Activated CD8-positive, alpha-beta T cell treated with anti-CD3 and anti-CD28 coated beads for 36 hours (primary cell): Measurements from ENCODE around the gene SSBP3. TPM values are rescaled to one million over a fixed set of nuclear protein-coding genes. Genes with fewer than 3 reads are reported as not detected.
A peak's percentile ranks its signal among the peaks of the same experiment; 100 is the strongest.

Source experiments
- ATAC-seq: fragments of 200-7000 bp; cut with Tn5 transposase; one replicate; pipeline ENCODE4 v1.10.0; 2021; ENCODE audit warnings: mild to moderate bottlenecking, moderate library complexity
- CTCF ChIA-PET: fragments of 350-600 bp; sonication (Branson Sonifier 250); formaldehyde crosslinking; loops from one replicate; lab custom pipeline; 2021; ENCODE audit warnings: antibody characterized with exemption; lab: Charles Lee
- POLR2A ChIA-PET: fragments of 350-600 bp; sonication (Branson Sonifier 250); formaldehyde crosslinking; loops from one replicate; lab custom pipeline; 2021; ENCODE audit warnings: antibody characterized with exemption; lab: Charles Lee
- DNase-seq: peaks from one replicate; pipeline ENCODE4 v3.0.0-alpha.2; 2020
- H3K27ac Mint-ChIP-seq: one replicate; pipeline ENCODE4 v1.8.0; 2021; ENCODE audit warnings: mild to moderate bottlenecking, mixed read lengths
- H3K27me3 Mint-ChIP-seq: one replicate; pipeline ENCODE4 v1.8.0; 2021; ENCODE audit warnings: mixed read lengths
- H3K36me3 Mint-ChIP-seq: one replicate; pipeline ENCODE4 v1.8.0; 2021; ENCODE audit warnings: low read depth, mixed read lengths
- H3K4me1 Mint-ChIP-seq: one replicate; pipeline ENCODE4 v1.8.0; 2021; ENCODE audit warnings: low read depth, mixed read lengths
- H3K4me3 Mint-ChIP-seq: one replicate; pipeline ENCODE4 v1.8.0; 2021; ENCODE audit warnings: mild to moderate bottlenecking, moderate library complexity, mixed read lengths
- H3K9me3 Mint-ChIP-seq: one replicate; pipeline ENCODE4 v1.8.0; 2021; ENCODE audit warnings: mixed read lengths
- intact Hi-C: fragments of 100-400 bp; cut with micrococcal nuclease; formaldehyde crosslinking; loops from one replicate; pipeline ENCODE4 v1.10.0; 2022
- total RNA-seq, 2 experiments: library from RNA; stranded (reverse); gene quantifications; one replicate each; pipeline ENCODE4 v1.2.3, GENCODE V29; 2021
- TF ChIP-seq, protein P1 (sequence below): fragments of 200-600 bp; IDR thresholded peaks from one replicate; pipeline ENCODE4 v1.8.0; 2022; ENCODE audit warnings: antibody characterized with exemption, mild to moderate bottlenecking

SSBP3 gene
- total RNA-seq, 2 experiments from 2014 or later: 62.6 to 67.8 TPM

DNA sequence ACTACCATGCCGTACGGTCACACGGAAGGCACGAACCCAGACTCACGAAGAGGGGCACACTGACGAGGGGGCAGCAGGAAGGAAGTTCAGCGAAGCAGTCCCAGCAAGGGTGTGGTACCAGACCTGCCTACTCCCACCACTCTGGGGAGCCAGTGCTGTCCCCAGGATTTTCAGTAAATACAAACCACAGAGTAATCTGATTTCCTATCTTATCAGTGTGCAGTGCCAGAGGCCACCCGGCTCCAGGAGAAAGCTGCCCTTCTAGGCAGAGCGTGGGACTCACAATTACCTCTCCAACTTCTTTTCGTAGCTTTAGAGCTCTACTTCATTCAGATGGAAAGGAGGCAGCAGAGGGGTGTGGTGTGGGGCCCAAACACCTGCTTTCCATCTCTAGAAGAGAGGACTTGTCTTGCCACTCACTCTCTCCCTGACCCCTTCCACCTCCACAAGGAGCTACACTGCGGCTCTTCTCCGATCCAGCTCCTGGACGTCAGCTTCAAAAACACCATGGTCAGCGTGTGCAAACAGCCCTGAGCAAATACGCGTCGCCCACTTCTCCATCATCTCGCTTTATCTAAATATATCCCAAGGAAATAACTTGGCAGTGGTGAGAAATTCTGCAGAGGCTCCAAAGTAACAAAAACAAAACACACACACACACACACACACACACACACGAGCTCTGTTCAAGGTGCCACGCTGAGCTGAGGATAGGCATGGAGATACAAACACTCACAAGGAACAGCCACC is 107.7 kb downstream of the SSBP3 start:
- ChIA-PET CTCF (interaction anchor here (0.9 kb wide), 2 partner anchors 58 to 191 kb away, joined by 3 read pairs; no protein-coding TSS in a partner anchor), POLR2A (interaction anchor here (0.7 to 4.4 kb wide), 6 partner anchors 10 to 109 kb away, joined by 3 to 23 read pairs (median 4); no protein-coding TSS in a partner anchor)
- Mint-ChIP-seq H3K36me3 (no peaks in the 10 kb centered on the region), H3K27ac (peak overlapping the region; percentile 36), H3K4me1 (peaks cover 83% of the 10 kb centered on the region), H3K9me3 (no peaks in the 10 kb centered on the region), H3K27me3 (no peaks in the 10 kb centered on the region), H3K4me3 (no peak overlapping the region)
- TF ChIP-seq, protein P1, sequence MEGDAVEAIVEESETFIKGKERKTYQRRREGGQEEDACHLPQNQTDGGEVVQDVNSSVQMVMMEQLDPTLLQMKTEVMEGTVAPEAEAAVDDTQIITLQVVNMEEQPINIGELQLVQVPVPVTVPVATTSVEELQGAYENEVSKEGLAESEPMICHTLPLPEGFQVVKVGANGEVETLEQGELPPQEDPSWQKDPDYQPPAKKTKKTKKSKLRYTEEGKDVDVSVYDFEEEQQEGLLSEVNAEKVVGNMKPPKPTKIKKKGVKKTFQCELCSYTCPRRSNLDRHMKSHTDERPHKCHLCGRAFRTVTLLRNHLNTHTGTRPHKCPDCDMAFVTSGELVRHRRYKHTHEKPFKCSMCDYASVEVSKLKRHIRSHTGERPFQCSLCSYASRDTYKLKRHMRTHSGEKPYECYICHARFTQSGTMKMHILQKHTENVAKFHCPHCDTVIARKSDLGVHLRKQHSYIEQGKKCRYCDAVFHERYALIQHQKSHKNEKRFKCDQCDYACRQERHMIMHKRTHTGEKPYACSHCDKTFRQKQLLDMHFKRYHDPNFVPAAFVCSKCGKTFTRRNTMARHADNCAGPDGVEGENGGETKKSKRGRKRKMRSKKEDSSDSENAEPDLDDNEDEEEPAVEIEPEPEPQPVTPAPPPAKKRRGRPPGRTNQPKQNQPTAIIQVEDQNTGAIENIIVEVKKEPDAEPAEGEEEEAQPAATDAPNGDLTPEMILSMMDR: no peak
- no peak for DNase-seq
- intact Hi-C loops: no loop called here
- ATAC-seq: peak; percentile 43

DNA sequence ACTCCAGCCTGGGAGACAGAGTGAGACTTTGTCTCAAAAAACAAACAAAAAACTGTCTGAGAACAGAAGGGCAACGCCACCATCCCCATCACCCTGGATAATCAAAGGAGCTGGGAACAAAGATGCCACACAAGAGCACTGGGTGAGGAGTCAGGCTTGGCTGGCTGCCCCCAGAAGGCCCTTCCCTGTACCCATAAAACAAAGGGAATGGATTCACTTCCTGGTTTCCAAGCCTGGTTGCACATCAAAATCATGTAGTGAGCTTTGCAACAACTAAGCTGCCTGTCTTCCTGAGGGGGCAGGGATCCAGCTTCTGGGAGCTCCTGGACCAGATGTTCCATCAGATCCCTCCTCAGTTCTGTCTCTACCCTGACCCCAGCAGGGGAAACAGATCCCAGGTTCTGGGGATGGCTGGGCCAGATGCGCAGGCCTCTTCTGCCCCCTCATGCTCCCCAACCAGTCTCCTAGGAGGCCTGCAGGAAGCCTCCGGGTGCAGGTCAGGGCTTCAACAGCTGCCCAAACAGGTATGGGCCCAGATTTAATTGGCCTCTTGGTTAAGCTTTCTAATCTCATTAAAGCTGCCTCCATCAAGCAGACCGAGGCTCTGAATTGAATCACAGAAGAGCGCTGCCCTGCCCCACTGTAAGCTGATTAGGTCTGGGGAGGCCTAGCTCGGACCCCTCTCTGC is 108.5 kb downstream of the SSBP3 start:
- H3K9me3 Mint-ChIP-seq: no peaks in the 10 kb centered on the region
- POLR2A ChIA-PET: interaction anchor here (0.7 to 4.4 kb wide), 5 partner anchors 9 to 110 kb away, joined by 3 to 23 read pairs (median 4); no protein-coding TSS in a partner anchor
- no peak for DNase-seq
- H3K27me3 Mint-ChIP-seq: no peaks in the 10 kb centered on the region
- H3K4me1 Mint-ChIP-seq: peaks cover 81% of the 10 kb centered on the region
- no peak for ATAC-seq
- TF ChIP-seq, protein P1: no peak
- H3K36me3 Mint-ChIP-seq: no peaks in the 10 kb centered on the region
- peak overlapping the region; percentile 36 for H3K27ac Mint-ChIP-seq
- intact Hi-C loops: no loop called here
- H3K4me3 Mint-ChIP-seq: no peak overlapping the region
- CTCF ChIA-PET: interaction anchor here (0.9 kb wide), 2 partner anchors 59 to 192 kb away, joined by 3 read pairs; no protein-coding TSS in a partner anchor

DNA sequence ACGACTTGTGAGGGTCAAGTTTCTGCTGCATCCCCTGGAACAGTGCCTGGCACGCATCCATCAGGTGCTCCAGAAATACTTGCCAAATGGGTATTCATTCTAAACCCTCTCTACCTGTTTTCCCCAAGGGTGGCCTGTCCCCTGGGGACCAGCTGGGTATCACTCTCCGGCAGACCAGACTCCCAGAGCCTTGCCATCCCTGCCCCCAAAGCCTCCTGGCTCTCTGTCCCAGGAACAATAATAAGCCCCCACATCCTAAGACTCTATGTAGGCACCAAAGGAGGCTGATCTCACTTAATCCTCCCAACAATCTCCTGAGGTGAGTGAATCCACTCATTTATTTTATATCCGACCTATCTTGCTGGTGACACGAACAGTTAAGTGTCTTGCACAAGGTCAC is 109.5 kb downstream of the SSBP3 start:
- ChIA-PET CTCF (no interaction called here), POLR2A (interaction anchor here (3.9 kb wide), 1 partner anchor 11 kb away, joined by 16 read pairs; no protein-coding TSS in a partner anchor)
- no peaks in the 10 kb centered on the region for H3K27me3 Mint-ChIP-seq
- TF ChIP-seq, protein P1: no peak
- no peak for ATAC-seq
- H3K9me3 Mint-ChIP-seq: no peaks in the 10 kb centered on the region
- H3K36me3 Mint-ChIP-seq: no peaks in the 10 kb centered on the region
- H3K4me3 Mint-ChIP-seq: no peak overlapping the region
- intact Hi-C loops: no loop called here
- H3K27ac Mint-ChIP-seq: no peak overlapping the region
- peaks cover 77% of the 10 kb centered on the region for H3K4me1 Mint-ChIP-seq
- DNase-seq: no peak

DNA sequence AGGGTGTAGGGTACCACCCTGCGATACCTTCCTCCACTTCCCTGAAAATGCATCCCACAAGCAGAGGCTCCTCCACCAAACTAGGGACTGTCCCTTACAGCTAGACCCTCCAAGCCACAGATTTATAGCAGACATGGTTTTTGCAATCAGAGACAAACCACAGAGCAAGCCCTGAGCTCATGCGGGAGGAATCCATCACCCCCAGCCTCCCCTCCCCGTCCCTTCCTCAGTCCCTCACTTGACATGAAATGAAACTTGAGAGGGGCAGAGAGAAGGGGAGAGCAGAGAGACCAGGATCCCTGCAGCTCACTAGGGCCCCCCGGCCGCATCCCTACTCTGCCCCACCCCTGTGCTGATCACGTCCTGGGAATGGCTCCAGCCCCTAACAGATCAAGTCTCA is 111.3 kb downstream of the SSBP3 start:
- CTCF ChIA-PET: interaction anchor here (0.7 to 1.3 kb wide), 4 partner anchors 9 to 102 kb away, joined by 3 to 4 read pairs (median 4); no protein-coding TSS in a partner anchor

More for the DNA sequence above, 111.3 kb downstream of the SSBP3 start:
- no peak for ATAC-seq
- intact Hi-C loops: no loop called here
- no peaks in the 10 kb centered on the region for H3K36me3 Mint-ChIP-seq
- POLR2A ChIA-PET: interaction anchor here (0.8 to 2.9 kb wide), 5 partner anchors 9 to 170 kb away, joined by 3 to 16 read pairs (median 3); partner anchors contain the start of genes CYB5RL and MRPL37
- DNase-seq: no peak
- H3K9me3 Mint-ChIP-seq: no peaks in the 10 kb centered on the region
- H3K27ac Mint-ChIP-seq: no peak overlapping the region
- H3K27me3 Mint-ChIP-seq: no peaks in the 10 kb centered on the region
- TF ChIP-seq, protein P1: no peak
- H3K4me3 Mint-ChIP-seq: no peak overlapping the region
- peaks cover 79% of the 10 kb centered on the region for H3K4me1 Mint-ChIP-seq
